Adrenal gland (tissue), 5 donors: Measurements from ENCODE around the gene OAS2.

Experiments used
- CTCF ChIP-seq, 6 experiments: fragments of 450-650 bp in 4 of 6; fragments of 200-600 bp in 2 of 6; sonication (generic) in 1 of 6; IDR thresholded peaks; 1 replicate in 5 of 6; 2 replicates in 1 of 6; pipeline versions ENCODE4 v1.5.1 to v1.8.0; 2016 to 2021; ENCODE audit warnings: antibody characterized with exemption in 6 of 6, mild to moderate bottlenecking in 2 of 6, moderate library complexity in 1 of 6
- POLR2A ChIP-seq, 2 donors: fragments of 450-650 bp; IDR thresholded peaks; one replicate each; pipeline ENCODE4 v1.6.1; 2017; ENCODE audit warnings: antibody characterized with exemption in 2 of 2, mild to moderate bottlenecking in 2 of 2, moderate library complexity in 1 of 2
- donor health status: DM: no; HTN: no; CAD: no.

- TF ChIP-seq CTCF (IDR thresholded peaks at IDR 0.05) (no peak), POLR2A (IDR thresholded peaks at IDR 0.05) (no peak)
Observed at GRCh38 chr12:113054948-113055486, 76.7 kb downstream of the OAS2 start.
